Liver (tissue), 9 donors: ENCODE measurements around the gene KLK13. TPM values are rescaled to one million over a fixed set of nuclear protein-coding genes. Genes with fewer than 3 reads are reported as not detected.

Source experiments
- DNase-seq: peaks from one replicate; pipeline ENCODE4 v3.0.0-alpha.2; 2017; ENCODE audit warnings: low spot score
- H3K27ac ChIP-seq, 2 donors: one replicate each; pipeline ENCODE4 v1.7.0; 2013; ENCODE audit warnings: inconsistent platforms in 2 of 2, low read length in 2 of 2, control low read depth in 1 of 2, low read depth in 1 of 2, mild to moderate bottlenecking in 1 of 2
- H3K27me3 ChIP-seq, 4 donors: one replicate each; pipeline versions ENCODE4 v1.6.1 to v1.7.0; 2013; ENCODE audit warnings: low read length in 3 of 4, inconsistent platforms in 1 of 4, mild to moderate bottlenecking in 1 of 4, moderate library complexity in 1 of 4; ENCODE audit not compliant: control insufficient read depth in 4 of 4, insufficient read depth in 4 of 4
- H3K36me3 ChIP-seq, 4 donors: one replicate each; pipeline versions ENCODE4 v1.6.1 to v1.7.0; 2013; ENCODE audit warnings: low read length in 3 of 4, mild to moderate bottlenecking in 3 of 4, low read depth in 1 of 4, moderate library complexity in 1 of 4; ENCODE audit not compliant: control insufficient read depth in 4 of 4, insufficient read depth in 3 of 4
- H3K4me1 ChIP-seq, 4 donors: one replicate each; pipeline versions ENCODE4 v1.6.1 to v1.7.0; 2013; ENCODE audit warnings: low read length in 3 of 4, mild to moderate bottlenecking in 3 of 4, moderate library complexity in 1 of 4; ENCODE audit not compliant: control insufficient read depth in 4 of 4, insufficient read depth in 4 of 4
- H3K4me3 ChIP-seq, 3 donors: one replicate each; pipeline versions ENCODE4 v1.6.1 to v1.7.0; 2013; ENCODE audit warnings: low read length in 3 of 3, control low read depth in 1 of 3, low read depth in 1 of 3, mild to moderate bottlenecking in 1 of 3
- H3K9ac ChIP-seq, 2 donors: one replicate each; pipeline ENCODE4 v1.7.0; 2013; ENCODE audit warnings: low read length in 2 of 2, mild to moderate bottlenecking in 2 of 2, moderate library complexity in 2 of 2, control low read depth in 1 of 2, low read depth in 1 of 2
- H3K9me3 ChIP-seq, 4 donors: one replicate each; pipeline versions ENCODE4 v1.6.1 to v1.7.0; 2013; ENCODE audit warnings: low read length in 3 of 4; ENCODE audit not compliant: control insufficient read depth in 4 of 4
- CTCF ChIP-seq: fragments of 150-350 bp; IDR thresholded peaks from 2 replicates; pipeline ENCODE4 v1.5.1; 2017; ENCODE audit warnings: improper control_type of control experiment, low read depth, low read length; ENCODE audit not compliant: missing input control
- EGR1 ChIP-seq, 2 donors: IDR thresholded peaks; 2 replicates each; pipeline ENCODE4 v1.6.1; 2016 to 2018; ENCODE audit warnings: antibody characterized with exemption in 2 of 2, low read depth in 2 of 2
- FOXA1 ChIP-seq: IDR thresholded peaks from 2 replicates; pipeline ENCODE4 v1.6.1; 2016; ENCODE audit warnings: antibody characterized with exemption
- FOXA2 ChIP-seq: IDR thresholded peaks from 2 replicates; pipeline ENCODE4 v1.6.1; 2016; ENCODE audit warnings: antibody characterized with exemption
- HNF4A ChIP-seq, 2 donors: conservative IDR thresholded peaks; 2 replicates each; pipeline ENCODE4 v1.6.1; 2016; ENCODE audit warnings: antibody characterized with exemption in 2 of 2, mild to moderate bottlenecking in 2 of 2
- HNF4G ChIP-seq: IDR thresholded peaks from 2 replicates; pipeline ENCODE4 v1.6.1; 2016; ENCODE audit warnings: antibody characterized with exemption
- JUND ChIP-seq, 2 donors: IDR thresholded peaks; 2 replicates each; pipeline ENCODE4 v1.6.1; 2016; ENCODE audit warnings: antibody characterized with exemption in 2 of 2
- SP1 ChIP-seq: IDR thresholded peaks from 2 replicates; pipeline ENCODE4 v1.6.1; 2018; ENCODE audit warnings: antibody characterized with exemption, mild to moderate bottlenecking
- WGBS: extraction: QIAGEN DNeasy Blood & Tissue Kit; methylation state at CpG from one replicate; pipeline ENCODE4 v1.1.7; 2013; 5-methylcytosine and 5-hydroxymethylcytosine counted together
- polyA plus RNA-seq, 2 donors: library from polyadenylated mRNA; stranded (reverse) in 1 of 2; unstranded in 1 of 2; fragments of 200-250 nt in 1 of 2; fragments of >200 nt in 1 of 2; fragmentation: Nextera tagmentation in 1 of 2; extraction: Ambion mirVana in 1 of 2; gene quantifications; one replicate each; pipeline versions ENCODE4 v1.2.1 to v1.2.3, GENCODE V29; 2013 to 2015
- total RNA-seq, 2 donors: library from RNA; depleted of rRNA; stranded (reverse); fragments of >200 nt; gene quantifications; one replicate each; pipeline ENCODE4 v1.2.3, GENCODE V29; 2014
- TF ChIP-seq, protein P1 (sequence below): IDR thresholded peaks from 2 replicates; pipeline ENCODE4 v1.6.1; 2016; ENCODE audit warnings: antibody characterized with exemption
- TF ChIP-seq, protein P2 (sequence below): IDR thresholded peaks from 2 replicates; pipeline ENCODE4 v1.6.1; 2016; ENCODE audit warnings: antibody characterized with exemption
- donor health status: healthy.
- donor health status: healthy.
- donor health status: healthy.
- donor health status: healthy.
- donor health status: healthy.

Gene KLK13
- total RNA-seq (not detected), polyA plus RNA-seq (not detected)

DNA sequence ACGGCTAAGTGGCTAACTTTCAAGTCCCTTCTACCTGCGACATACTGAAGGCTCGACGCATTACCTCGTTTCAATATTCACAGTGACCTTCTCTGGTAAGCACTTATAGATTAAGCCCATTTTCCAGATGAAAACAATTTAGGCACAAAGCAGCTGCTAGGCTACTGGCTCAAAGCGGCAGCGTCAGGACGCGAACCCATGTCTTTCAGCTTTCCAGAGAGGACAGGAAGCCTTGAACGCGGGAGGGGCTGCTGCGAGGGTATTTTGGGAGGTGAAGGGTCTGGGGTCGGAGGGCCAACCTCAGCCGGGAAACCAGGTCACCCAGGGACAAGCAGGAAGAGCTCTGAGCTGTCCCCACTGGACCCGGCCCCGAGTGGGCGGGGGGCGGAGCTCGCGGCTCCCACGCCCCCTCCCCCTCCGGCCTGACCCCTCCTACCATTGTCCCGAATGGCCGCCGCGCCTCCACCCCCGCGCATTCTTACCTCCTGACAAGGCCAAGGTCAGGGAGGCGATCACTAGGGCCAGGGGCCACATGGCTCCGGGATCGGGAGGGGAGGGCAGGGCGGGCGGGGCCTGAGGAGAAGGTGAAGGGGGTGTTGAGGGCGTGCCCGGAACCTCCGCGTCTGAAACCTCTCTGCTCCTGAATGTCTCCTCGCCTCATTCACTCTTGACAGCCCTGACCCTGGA is at the start of gene KLK13:
KLK13 (minus strand) TSS at position 559 of the 687 bp plus-strand sequence; CDS start at position 534, 25 bp downstream.
- Histone ChIP-seq H3K4me3 (no peak within 1 kb of the TSS), H3K4me1 (no peaks in the 10 kb centered on the region), H3K27me3 (peaks cover 0 to 6% (median 1%) of the 10 kb centered on the region in 4 donors), H3K9ac (no peak within 1 kb of the TSS), H3K9me3 (no peaks in the 10 kb centered on the region), H3K36me3 (no peaks in the 10 kb centered on the region), H3K27ac (no peak within 1 kb of the TSS)
- no peak for DNase-seq
- TF ChIP-seq, protein P1, sequence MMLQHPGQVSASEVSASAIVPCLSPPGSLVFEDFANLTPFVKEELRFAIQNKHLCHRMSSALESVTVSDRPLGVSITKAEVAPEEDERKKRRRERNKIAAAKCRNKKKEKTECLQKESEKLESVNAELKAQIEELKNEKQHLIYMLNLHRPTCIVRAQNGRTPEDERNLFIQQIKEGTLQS = no peak
- TF ChIP-seq FOXA1 = no peak
- TF ChIP-seq HNF4G = no peak
- TF ChIP-seq EGR1 (IDR thresholded peaks at IDR 0.05; ENCODE audit: low read depth in 2 of 2) = no peak
- no peak for TF ChIP-seq FOXA2
- TF ChIP-seq HNF4A (conservative IDR thresholded peaks at IDR 0.05) = no peak
- TF ChIP-seq CTCF = no peak
- TF ChIP-seq, protein P2, sequence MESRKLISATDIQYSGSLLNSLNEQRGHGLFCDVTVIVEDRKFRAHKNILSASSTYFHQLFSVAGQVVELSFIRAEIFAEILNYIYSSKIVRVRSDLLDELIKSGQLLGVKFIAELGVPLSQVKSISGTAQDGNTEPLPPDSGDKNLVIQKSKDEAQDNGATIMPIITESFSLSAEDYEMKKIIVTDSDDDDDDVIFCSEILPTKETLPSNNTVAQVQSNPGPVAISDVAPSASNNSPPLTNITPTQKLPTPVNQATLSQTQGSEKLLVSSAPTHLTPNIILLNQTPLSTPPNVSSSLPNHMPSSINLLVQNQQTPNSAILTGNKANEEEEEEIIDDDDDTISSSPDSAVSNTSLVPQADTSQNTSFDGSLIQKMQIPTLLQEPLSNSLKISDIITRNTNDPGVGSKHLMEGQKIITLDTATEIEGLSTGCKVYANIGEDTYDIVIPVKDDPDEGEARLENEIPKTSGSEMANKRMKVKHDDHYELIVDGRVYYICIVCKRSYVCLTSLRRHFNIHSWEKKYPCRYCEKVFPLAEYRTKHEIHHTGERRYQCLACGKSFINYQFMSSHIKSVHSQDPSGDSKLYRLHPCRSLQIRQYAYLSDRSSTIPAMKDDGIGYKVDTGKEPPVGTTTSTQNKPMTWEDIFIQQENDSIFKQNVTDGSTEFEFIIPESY = no peak
- no peak for TF ChIP-seq SP1
- no peak for TF ChIP-seq JUND (IDR thresholded peaks at IDR 0.05)
- 14% methylated on average over 38 of the region's 38 CpGs for WGBS

- peak overlapping the region in 1 of 2 donors; percentile 10 for H3K27ac ChIP-seq
Measured at GRCh38 chr19:51114087-51114729, 49.3 kb upstream of the KLK13 start.

More at GRCh38 chr19:51114087-51114729, 49.3 kb upstream of the KLK13 start:
- no peaks in the 10 kb centered on the region for H3K9me3 ChIP-seq
- TF ChIP-seq JUND (IDR thresholded peaks at IDR 0.05) = no peak
- TF ChIP-seq, protein P2 = no peak
- TF ChIP-seq, protein P1 = no peak
- TF ChIP-seq FOXA1 = no peak
- peaks cover 0 to 2% (median 0%) of the 10 kb centered on the region in 4 donors for H3K4me1 ChIP-seq
- 68% methylated on average over 6 of the region's 6 CpGs for WGBS
- no peak overlapping the region for H3K4me3 ChIP-seq
- no peak overlapping the region for H3K9ac ChIP-seq
- H3K36me3 ChIP-seq = no peaks in the 10 kb centered on the region
- DNase-seq = no peak
- H3K27me3 ChIP-seq = no peaks in the 10 kb centered on the region
